ENCODE measurements around the gene TRIO. TPM values are rescaled to one million over a fixed set of nuclear protein-coding genes. Genes with fewer than 3 reads are reported as not detected.
A peak's percentile ranks its signal among the peaks of the same experiment; 100 is the strongest.

TRIO gene
- polyA plus RNA-seq, 1 experiment = 176 TPM

- no peak for DNase-seq (ENCODE audit: low read depth)
- ChIA-PET CTCF (no interaction called here), POLR2A (no interaction called here)
- no peaks in the 10 kb centered on the region; the same call in 1 of the 2 replicates for H3K36me3 ChIP-seq (ENCODE audit: control insufficient read depth, insufficient read depth, low read length)
- H3K4me3 ChIP-seq (ENCODE audit: low read depth, low read length) = no peak overlapping the region
- no peaks in the 10 kb centered on the region for H3K27me3 ChIP-seq (ENCODE audit: control insufficient read depth, insufficient read depth, low read length)
- no peak for TF ChIP-seq CTCF (IDR thresholded peaks at IDR 0.05; ENCODE audit: insufficient read depth, low read depth, low read length)
Observed at GRCh38 chr5:14263699-14264098, 120.6 kb downstream of the TRIO start.

GRCh38 chr5:14264605-14265316 is 121.6 kb downstream of the TRIO start:
- peak overlapping the region; percentile 23; the same call in 1 of the 2 replicates for H3K4me3 ChIP-seq (ENCODE audit: low read depth, low read length)
- no peak for TF ChIP-seq CTCF (IDR thresholded peaks at IDR 0.05; ENCODE audit: insufficient read depth, low read depth, low read length)
- no peaks in the 10 kb centered on the region; the same call in 1 of the 2 replicates for H3K36me3 ChIP-seq (ENCODE audit: control insufficient read depth, insufficient read depth, low read length)
- ChIA-PET POLR2A (interaction anchor here (0.6 to 0.7 kb wide), 2 partner anchors 80 to 154 kb away, joined by 3 to 9 read pairs; no protein-coding TSS in a partner anchor), CTCF (interaction anchor here (0.9 to 1.4 kb wide), 4 partner anchors 15 to 106 kb away, joined by 3 read pairs; no protein-coding TSS in a partner anchor)
- H3K27me3 ChIP-seq (ENCODE audit: control insufficient read depth, insufficient read depth, low read length) = no peaks in the 10 kb centered on the region
- DNase-seq (ENCODE audit: low read depth) = peak; percentile 74

GRCh38 chr5:14265570-14265969 is 122.4 kb downstream of the TRIO start:
- Histone ChIP-seq H3K27me3 (ENCODE audit: control insufficient read depth, insufficient read depth, low read length) (no peaks in the 10 kb centered on the region), H3K4me3 (ENCODE audit: low read depth, low read length) (no peak overlapping the region), H3K36me3 (ENCODE audit: control insufficient read depth, insufficient read depth, low read length) (no peaks in the 10 kb centered on the region; the same call in 1 of the 2 replicates)
- ChIA-PET CTCF (interaction anchor here (1.3 to 1.4 kb wide), 2 partner anchors 16 to 75 kb away, joined by 3 read pairs; no protein-coding TSS in a partner anchor), POLR2A (interaction anchor here (0.5 to 0.7 kb wide), 2 partner anchors 149 to 155 kb away, joined by 3 to 9 read pairs; no protein-coding TSS in a partner anchor)
- no peak for TF ChIP-seq CTCF (IDR thresholded peaks at IDR 0.05; ENCODE audit: insufficient read depth, low read depth, low read length)
- DNase-seq (ENCODE audit: low read depth) = peak; percentile 67

GRCh38 chr5:14266171-14266570 is 123.0 kb downstream of the TRIO start:
- H3K4me3 ChIP-seq (ENCODE audit: low read depth, low read length) = no peak overlapping the region
- no peak for TF ChIP-seq CTCF (IDR thresholded peaks at IDR 0.05; ENCODE audit: insufficient read depth, low read depth, low read length)
- no peaks in the 10 kb centered on the region; the same call in 1 of the 2 replicates for H3K36me3 ChIP-seq (ENCODE audit: control insufficient read depth, insufficient read depth, low read length)
- DNase-seq (ENCODE audit: low read depth) = no peak
- ChIA-PET CTCF (interaction anchor here (1.3 to 1.4 kb wide), 2 partner anchors 16 to 76 kb away, joined by 3 read pairs; no protein-coding TSS in a partner anchor), POLR2A (interaction anchor here (0.5 kb wide), 1 partner anchor 149 kb away, joined by 3 read pairs; no protein-coding TSS in a partner anchor)
- H3K27me3 ChIP-seq (ENCODE audit: control insufficient read depth, insufficient read depth, low read length) = no peaks in the 10 kb centered on the region

GRCh38 chr5:14266686-14267085 is 123.5 kb downstream of the TRIO start:
- Histone ChIP-seq H3K36me3 (ENCODE audit: control insufficient read depth, insufficient read depth, low read length) (peaks cover 2% of the 10 kb centered on the region), H3K4me3 (ENCODE audit: low read depth, low read length) (no peak overlapping the region), H3K27me3 (ENCODE audit: control insufficient read depth, insufficient read depth, low read length) (no peaks in the 10 kb centered on the region)
- ChIA-PET POLR2A (no interaction called here), CTCF (no interaction called here)
- TF ChIP-seq CTCF (IDR thresholded peaks at IDR 0.05; ENCODE audit: insufficient read depth, low read depth, low read length) = no peak
- no peak for DNase-seq (ENCODE audit: low read depth)

Measured in BJ (cell line).